ENCODE measurements around the gene THSD4. TPM values are rescaled to one million over a fixed set of nuclear protein-coding genes. Genes with fewer than 3 reads are reported as not detected.

The THSD4 gene
- total RNA-seq, 2 experiments from 2014 or later = not detected

DNA sequence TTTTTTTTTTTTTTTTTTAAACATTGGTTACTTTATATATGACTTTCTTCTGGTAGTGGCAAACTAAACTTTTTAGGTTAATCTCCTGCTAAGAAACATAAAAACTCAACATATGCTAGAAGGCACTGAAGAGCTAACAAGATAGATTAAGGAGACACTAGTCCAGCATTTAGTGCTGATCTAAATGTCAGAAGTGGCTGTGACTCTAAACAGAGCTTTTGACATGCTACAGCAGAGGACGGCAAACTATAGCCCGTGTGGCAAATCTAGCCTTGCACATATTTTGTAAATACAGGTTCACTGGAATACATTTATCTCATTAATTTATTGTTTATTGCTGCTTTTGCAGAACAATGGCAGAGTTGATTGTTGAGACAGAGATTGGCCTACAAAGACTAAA is 715.7 kb downstream of the THSD4 start:
- H3K36me3 ChIP-seq (ENCODE audit: insufficient read depth, low read length) = peaks cover 38% of the 10 kb centered on the region
- Mint-ChIP-seq H3K9me3 (no peaks in the 10 kb centered on the region), H3K27me3 (no peaks in the 10 kb centered on the region), H3K4me3 (no peak overlapping the region), H3K4me1 (ENCODE audit: low read depth) (no peaks in the 10 kb centered on the region), H3K27ac (no peak overlapping the region), H3K36me3 (ENCODE audit: low read depth) (peaks cover 65% of the 10 kb centered on the region)
- TF ChIP-seq, protein P1, sequence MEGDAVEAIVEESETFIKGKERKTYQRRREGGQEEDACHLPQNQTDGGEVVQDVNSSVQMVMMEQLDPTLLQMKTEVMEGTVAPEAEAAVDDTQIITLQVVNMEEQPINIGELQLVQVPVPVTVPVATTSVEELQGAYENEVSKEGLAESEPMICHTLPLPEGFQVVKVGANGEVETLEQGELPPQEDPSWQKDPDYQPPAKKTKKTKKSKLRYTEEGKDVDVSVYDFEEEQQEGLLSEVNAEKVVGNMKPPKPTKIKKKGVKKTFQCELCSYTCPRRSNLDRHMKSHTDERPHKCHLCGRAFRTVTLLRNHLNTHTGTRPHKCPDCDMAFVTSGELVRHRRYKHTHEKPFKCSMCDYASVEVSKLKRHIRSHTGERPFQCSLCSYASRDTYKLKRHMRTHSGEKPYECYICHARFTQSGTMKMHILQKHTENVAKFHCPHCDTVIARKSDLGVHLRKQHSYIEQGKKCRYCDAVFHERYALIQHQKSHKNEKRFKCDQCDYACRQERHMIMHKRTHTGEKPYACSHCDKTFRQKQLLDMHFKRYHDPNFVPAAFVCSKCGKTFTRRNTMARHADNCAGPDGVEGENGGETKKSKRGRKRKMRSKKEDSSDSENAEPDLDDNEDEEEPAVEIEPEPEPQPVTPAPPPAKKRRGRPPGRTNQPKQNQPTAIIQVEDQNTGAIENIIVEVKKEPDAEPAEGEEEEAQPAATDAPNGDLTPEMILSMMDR (IDR thresholded peaks at IDR 0.05) = no peak
- DNase-seq (no peak), ATAC-seq (ENCODE audit: poor library complexity) (no peak)
- no peak overlapping the region for H3K27ac ChIP-seq (ENCODE audit: low read depth in 1 of 2, low read length in 2 of 2)
- POLR2A ChIA-PET = no interaction called here
- H3K27me3 ChIP-seq (ENCODE audit: control insufficient read depth in 1 of 2, insufficient read depth in 2 of 2, low read length in 2 of 2) = no peaks in the 10 kb centered on the region
- H3K4me3 ChIP-seq (ENCODE audit: low read length) = no peak overlapping the region
- no peaks in the 10 kb centered on the region for H3K4me1 ChIP-seq (ENCODE audit: insufficient read depth, low read length)
- no peaks in the 10 kb centered on the region for H3K9me3 ChIP-seq (ENCODE audit: control insufficient read depth in 1 of 2, insufficient read depth in 1 of 2, low read length in 2 of 2)
- CTCF ChIA-PET = no interaction called here
- intact Hi-C loops (cut with DNase I, micrococcal nuclease) = no loop called here

Other genes starting within 250 kb of the THSD4 start
- not detected for gene THAP10, start 223.0 kb upstream of the THSD4 start, total RNA-seq
- gene LRRC49, start 222.6 kb upstream of the THSD4 start, total RNA-seq = under 1 TPM; 0.39 to 0.49 TPM

All from CD4-positive, alpha-beta T cell (primary cell).